NCI-H82 treated with DMSO at 0.1 percent for 48 hours (cell line): ENCODE measurements around the gene KMT2C.
A peak's percentile ranks its signal among the peaks of the same experiment; 100 is the strongest.
"Not testable (repeated sequence)": the region's sequence is repeated elsewhere in the genome, so short reads cannot be mapped to it uniquely, and the experiment has no call there.

Experiments used
- DNase-seq: peaks from one replicate; lab custom pipeline; 2025; ENCODE audit not compliant: unreplicated experiment; lab: John Stamatoyannopoulos, UW

KMT2C gene

DNA sequence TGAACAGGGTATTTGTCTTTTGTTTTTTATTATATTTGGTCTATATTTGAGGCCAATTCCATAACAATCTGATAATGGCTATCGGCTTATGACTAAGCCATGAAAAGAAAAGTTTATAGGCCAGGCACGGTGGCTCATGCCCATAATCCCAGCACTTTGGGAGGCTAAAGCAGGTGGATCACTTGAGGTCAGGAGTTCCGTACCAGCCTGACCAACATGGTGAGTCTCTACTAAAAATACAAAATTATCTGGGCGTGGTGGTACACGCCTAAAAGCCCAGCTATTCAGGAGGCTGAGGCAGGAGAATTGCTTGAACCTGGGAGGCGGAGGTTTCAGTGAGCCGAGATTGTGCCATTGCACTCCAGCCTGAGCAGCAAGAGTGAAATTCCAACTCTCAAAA lies 227.0 kb downstream of the KMT2C start:
- not testable (repeated sequence) for DNase-seq

DNA sequence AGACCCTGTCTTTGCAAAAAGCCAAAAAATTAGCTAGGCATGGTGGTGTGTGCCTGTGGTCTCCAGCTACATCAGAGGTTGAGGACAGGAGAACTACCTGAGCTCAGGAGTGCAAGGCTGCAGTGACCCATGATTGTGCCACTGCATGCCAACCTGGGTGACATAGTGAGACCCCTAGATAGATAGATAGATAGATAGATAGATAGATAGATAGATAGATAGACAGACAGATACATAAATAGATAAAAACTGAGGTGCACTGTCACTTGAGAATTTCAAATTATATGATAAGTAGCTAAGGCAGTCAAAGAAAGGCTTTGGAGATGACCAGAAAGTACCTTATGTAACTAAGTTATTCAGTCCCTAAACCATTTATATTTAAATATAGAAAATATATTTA lies 231.4 kb downstream of the KMT2C start:
- DNase-seq, result not testable (repeated sequence)

DNA sequence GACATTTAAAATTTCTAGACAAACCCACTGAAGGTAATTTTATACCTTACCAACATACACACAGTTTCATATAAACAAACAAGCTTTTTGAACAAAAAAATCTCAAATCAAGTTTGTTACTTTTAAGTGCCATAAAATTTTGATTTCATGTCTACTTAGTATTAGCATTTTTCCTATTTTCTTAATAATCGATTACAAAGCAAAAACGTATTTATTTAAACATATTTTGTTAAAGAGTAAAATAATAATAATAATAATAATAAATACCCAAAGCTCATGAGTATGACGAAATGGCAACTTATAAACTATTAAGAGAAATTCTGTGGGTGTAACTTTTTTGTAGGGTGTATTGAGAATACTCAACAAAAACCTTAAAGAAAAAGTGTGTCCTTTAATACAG lies 232.7 kb downstream of the KMT2C start:
- no peak for DNase-seq

DNA sequence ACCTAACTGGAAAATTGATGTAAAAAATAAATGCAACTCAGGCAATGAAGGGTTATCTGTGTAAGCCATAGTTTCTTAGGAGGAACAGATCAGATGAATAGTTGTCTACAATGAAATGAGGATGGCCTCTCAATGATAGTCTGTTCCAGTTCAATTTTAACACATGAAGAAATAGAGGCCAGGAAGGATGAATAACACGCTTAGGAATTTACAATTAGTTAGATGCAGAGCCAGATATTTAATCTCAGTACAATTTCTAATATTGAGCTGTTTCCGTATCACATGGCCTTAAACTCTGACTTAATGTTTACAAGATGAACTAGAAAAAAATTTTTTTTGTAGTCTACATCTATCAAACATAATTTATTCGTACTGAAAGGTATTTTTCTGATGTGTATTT lies 233.7 kb downstream of the KMT2C start:
- DNase-seq, result no peak

DNA sequence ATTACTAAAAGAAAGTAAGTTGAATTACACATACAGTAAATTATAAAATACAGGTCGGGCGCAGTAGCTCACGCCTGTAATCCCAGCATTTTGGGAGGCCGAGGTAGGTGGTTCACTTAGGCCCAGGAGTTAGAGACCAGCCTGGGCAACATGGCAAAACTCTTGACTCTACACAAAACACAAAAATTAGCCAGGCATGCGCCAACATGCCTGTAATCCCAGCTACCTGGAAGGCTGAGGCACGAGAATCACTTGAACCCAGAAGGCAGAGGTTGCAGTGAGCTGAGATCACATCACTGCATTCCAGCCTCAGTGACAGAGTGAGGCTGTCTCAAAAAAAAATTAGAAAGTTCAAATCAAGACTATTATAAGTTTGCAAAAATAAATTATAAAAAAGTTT lies 235.4 kb downstream of the KMT2C start:
- DNase-seq, result no peak

DNA sequence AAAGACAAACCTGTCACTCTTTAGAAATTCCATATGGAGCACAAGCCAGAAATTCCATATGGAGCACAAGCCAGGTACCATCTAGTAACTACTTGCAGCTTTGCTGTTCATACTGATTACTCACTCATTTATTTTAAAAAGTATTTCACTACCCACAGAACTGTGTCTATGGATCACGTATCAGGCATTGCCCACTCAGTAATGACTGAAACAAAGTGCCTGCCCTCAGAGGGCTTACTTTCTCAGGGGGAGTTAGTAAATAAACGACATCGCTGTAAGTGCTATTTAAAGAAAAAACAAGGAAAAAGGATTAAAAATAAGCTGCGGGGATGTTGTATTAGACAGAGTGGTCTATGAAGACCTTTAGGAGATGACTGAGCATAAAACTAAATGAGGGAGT lies 239.4 kb downstream of the KMT2C start:
- no peak for DNase-seq

DNA sequence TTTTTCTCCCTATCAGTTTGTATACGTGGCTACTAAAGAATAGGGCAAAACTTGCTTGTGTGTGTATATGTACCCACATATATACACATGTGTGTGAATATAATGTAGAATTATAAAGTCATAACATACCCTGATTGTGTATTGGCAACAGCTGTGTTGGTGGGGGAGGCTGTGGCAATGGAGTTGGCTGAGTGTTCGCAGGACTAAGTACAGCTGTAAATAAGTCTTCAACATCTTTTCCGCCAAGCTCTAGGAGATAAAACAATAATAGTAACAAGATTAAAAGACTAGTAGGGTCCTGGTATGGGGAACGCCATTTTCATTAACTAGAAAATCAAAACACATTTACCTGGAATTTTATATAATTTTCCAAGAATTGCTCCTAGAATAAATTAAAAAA lies 241.9 kb downstream of the KMT2C start:
- DNase-seq, result peak; percentile 8

DNA sequence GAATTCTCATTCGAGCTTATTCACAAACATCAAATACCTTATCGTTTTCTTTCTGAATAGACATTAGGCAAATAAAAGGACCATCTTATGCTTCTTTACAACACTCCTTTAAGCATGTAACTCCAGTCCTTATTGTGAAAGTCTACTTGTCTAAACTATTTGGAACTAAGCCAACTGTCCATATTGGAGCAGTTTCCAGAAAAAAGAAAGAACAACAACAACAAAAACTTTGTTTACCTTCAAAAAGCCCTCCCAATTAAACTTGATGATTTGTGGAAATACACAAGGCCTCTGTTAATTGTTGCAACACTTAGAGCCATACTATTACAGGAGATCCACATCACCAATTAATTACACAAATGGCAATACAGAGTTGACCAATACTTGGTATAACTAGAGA lies 246.7 kb downstream of the KMT2C start:
- DNase-seq, result no peak

DNA sequence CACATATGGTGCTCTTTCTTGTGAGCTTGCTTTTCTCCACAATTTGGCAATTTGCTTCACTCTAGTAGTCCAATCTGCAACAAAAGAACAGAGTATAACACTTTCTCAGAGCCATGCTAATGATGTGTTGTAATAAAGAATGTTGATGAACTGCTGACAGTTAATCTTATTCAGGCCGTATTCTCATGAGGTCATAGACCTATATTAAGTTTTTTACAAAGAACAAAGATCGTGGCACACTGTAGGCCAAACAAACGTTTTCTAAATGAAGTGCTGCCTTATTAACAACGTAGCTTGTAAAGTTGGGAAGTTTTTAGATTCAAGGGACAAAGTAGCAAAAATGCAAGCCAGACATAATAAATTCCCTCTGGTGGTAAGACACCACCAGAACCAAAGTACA lies 250.2 kb downstream of the KMT2C start:
- DNase-seq, result no peak

DNA sequence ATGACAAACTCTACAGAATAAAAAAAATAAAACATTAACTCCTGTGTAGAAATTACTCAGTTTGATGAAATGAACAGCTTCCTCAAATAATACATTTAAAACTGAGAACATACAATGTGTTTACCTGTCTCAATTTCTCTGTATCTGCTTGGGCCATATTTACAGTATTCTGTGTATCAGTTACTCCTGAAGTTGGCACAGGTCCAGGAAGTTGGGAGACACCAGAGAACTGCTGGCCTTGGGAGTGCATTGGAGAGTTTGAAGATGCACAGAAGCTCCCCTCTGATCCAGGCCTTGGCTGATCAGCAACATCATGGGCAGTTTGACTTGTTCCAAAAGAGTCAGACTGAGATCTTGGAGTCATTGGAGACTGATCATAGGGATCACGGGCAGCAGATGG lies 255.2 kb downstream of the KMT2C start:
- no peak for DNase-seq

DNA sequence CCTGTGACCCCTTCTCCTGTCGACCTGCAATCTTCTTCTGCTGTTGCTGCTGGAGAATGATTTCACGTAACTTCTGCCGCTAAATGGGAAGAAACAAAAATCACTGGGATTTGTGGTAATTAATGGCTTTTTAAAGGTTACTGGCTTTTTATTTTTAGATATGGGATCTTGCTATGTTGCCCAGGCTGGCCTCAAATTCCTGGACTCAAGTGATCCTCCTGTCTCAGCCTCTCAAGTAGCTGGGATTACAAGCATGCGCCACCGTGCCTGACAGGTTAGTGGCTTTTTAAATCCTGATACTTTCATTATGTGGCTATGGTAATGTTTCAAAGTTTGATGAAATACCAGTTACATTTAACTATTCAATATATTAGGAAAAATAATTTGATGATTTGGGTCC lies 255.8 kb downstream of the KMT2C start:
- DNase-seq, result no peak

DNA sequence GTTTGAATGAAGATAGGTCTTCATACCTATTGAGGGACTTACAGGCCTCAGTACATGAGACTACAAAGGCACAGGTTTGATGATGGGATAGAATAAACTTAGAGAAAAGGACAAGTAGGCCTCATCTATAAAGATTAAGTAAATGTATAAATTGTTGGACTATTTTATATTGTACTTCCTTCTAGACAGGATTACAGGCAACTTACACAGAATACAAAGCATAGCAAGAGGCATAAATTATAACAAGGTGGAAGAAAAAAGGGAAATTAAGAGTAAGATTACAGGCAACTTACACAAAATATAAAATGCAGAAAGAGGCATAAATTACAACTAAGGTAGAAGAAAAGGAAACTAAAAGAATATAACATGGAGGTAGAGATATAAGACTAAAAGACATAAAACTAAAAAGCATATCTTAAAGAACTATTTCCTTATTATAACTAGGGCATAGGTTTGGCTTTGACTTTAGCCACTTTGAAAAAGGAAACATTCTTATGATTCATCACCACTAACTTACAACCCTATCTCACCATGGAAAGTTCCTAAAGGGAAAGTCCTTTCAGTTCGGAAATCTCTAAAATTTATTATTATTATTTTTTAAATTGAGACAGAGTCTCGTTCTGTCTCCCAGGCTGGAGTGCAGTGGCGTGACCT lies 257.3 kb downstream of the KMT2C start:
- DNase-seq, result no peak

DNA sequence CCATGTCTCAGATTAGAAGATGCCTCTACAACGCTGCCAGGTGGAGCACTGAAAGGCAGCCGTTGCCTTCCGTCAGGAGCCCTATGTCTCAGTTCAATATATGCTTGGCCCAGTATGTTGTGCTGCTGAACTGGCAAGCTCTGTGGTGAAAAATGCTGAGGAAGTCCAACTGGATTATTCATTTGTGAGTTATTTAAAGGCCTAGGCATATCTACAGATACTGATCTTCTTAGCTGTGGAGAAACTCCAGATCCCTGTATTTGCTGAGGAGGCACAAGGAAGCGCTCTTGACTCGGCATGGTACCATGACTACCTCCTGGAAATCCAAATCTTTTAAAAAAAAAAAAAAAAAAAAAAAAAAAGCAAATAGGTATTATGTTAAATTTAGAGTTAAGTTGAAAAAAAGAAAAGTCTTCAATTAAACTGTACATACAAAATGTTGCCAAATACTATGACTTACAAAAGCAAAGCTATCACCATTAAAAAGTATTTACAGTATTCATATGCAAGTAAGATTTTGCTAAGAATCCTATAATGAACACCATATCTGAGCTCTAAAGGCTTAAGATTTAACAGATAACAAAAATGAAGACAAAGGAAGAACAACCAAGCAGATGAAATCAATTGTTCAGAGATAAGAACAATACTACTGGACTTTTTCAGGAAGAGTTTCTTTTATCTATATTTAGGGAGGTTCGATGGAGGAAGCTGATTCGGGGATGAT lies 258.0 kb downstream of the KMT2C start:
- DNase-seq, result no peak

DNA sequence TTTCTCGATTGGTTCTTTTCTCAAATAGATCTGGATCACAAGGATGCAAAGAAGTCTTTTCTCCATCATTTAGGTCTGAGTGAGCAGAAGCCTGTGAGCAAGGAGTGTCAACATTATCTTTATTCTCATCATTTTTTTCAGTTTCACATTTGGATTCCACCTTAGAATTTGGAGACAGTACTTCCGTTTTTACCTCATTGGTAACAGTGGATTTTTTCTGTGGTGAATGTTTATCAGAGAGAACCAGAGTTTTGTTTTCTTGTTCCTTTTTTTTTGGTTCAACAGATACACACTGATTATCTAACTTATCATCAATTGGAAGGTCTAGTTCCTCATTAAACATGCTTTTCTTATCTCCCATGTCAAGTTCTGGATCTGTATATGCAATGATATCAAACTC lies 259.0 kb downstream of the KMT2C start:
- no peak for DNase-seq

DNA sequence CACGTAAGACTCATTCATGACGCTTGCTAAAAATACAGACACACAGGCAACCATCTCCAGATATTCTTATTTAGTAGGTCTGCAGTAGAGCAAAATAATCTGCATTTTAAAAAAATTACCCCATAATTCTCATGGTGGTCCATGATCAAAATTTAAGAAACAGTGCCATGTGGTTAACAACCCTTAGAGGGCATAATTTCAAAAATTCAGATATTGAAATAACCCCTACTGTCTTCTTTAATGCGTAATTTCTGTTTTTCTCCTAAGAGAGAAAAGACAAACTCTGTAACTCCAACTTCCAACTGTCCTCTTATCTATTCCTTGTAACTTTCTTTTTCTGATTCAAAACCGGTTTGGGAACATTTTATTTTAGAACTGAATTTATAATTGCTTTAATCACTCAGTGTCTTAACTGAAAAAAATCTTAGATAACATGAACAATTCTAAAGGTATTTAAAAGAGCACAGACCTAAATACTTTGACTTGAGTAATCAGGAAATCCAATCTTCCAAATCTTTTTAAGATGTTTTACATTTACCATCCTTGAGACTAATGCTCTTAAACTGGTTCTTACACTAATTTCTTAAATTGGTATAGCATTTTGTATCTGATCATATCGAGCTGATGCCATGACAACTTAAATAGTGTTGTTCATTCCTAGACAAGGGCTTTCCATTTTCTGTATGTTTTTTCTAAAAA lies 262.3 kb downstream of the KMT2C start:
- DNase-seq, result no peak

DNA sequence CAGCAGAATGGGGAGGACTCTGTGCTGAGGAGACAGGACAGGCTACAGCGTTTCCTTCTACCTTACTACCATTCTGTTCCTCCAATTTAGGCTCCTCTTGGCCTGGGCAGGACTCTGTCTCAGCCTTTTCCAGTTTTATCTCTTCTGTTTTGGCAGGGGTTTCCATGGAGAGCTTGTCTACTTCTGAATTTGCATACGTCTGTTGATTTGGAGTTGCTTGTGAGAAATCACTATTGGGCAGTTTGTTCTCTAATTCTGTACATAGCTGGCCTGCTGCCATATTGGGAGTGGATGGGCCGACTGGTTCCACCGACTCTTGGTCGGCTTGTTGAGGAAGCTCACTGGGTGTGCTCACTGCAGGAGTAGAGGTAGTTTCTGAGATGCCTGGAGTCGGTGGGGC lies 273.5 kb downstream of the KMT2C start:
- DNase-seq, result no peak

DNA sequence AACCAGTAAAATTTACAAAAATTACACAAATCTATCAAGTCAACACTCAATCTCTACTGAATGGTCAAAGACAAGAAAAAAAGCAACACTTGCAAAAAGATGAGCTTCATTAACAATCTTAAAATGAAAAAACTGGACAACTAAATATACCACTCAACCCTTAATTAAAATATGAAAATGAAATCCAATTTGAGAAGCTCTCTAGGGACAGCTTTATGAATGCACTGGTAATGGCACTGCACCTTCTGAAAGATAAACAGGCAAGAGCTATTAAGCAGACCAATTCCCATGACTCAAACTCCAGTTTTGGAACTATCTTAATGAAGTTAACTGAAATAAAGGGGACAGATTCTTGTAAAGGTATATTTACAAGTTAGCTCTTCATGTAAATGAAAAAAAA lies 274.6 kb downstream of the KMT2C start:
- DNase-seq, result no peak

DNA sequence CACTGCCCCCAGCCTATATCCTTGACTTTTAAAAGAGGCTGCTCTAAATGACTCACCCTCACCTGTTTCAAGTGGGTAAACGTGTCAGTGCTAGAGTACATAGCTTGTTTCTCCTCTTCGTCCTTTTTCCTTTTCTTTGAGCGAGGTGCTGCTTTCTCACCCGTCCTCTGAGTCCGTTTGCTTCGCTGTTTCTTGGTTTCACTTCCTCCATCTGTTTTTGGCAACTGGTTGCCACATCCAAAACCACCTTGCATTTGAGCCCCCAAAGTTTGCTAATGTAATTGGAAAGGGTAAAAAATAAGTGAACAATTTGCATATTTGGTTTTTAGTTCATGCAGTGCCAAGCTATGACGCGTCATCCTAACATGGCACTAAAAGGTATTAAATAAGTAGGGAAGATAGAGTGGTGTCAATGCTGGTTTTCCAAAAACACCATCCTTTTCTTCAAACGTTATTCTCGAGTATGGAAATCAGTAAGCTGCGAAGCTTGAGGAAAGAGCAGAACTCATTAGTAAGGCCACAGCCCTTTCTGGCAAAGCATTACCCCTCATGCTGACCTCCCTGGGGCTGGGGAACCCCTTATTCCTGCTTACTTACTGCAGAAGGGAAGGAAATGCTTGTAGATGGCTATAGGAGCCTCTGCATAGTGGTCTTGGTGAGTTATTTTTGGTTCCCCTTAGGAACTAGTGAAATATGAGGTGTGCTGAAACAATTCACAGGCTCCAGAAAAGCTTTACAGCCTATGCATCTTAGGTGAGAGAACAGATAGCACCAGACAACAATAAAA lies 276.8 kb downstream of the KMT2C start:
- no peak for DNase-seq

DNA sequence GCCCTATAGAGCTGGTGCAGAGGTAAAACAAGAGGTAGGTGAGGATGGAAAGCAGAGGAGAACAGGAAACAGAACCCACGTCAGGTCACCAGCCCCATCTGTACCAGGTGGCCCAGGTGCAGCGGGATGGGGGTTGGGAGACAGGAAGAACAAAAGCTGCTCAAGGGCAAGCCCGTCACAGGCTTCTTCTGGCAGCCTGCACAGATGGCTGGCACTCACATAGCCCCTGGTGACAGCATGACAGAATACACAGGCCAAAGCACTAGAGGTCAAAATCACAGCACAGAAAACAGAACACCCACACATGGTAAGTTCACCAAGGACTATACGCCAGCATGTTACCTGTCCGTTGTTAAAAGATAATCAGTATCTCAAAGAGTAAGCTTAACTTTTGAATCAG lies 283.5 kb downstream of the KMT2C start:
- DNase-seq, result no peak

DNA sequence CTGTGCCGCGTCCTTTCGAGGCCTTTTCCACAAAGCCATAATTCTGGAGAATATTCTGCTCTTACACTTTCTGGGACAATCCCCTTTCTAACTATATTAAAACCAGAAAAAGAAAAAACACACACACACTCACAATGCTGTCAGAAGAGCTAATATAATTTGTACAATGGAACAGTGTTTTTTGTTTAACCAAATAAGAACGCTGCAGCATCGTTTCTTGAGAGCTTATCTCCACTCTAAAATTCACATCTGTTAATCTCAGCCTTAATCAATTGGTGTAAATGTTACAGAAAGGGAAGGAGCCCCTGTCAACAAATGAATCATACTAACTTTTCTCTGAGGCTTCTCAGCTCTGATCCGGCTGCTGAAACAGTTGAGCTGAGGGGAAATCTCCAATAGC lies 286.4 kb downstream of the KMT2C start:
- DNase-seq, result no peak

DNA sequence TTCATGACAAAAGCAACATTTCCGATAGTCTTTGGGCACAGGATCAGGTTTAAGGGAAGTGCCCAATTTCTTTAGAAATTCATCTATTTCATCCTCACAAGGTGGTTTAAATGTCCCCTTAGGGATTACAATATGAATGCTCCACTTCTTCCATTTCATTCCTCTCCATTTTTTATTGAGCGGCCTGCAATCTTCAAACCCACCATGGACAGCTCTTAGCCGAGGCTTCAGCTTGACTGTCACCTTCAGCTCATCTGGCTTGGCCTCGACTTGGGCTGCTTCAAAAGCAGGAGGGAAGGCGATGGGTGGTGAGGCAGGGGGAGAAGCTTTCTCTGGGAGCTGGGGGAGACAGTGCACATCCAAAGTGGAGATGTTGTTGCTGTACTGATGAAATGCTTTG lies 287.1 kb downstream of the KMT2C start:
- DNase-seq, result no peak
